Spleen (tissue), 7 donors: ENCODE measurements around the gene SLC23A2.

Experiments used
- CTCF ChIP-seq, 11 experiments: fragments of 200-600 bp in 7 of 11; fragments of 450-650 bp in 4 of 11; sonication (generic) in 4 of 11; IDR thresholded peaks in 8 of 11; conservative IDR thresholded peaks in 3 of 11; 1 replicate in 7 of 11; 2 replicates in 4 of 11; pipeline versions ENCODE4 v1.4.0 to v1.8.0; 2016 to 2021; ENCODE audit warnings: antibody characterized with exemption in 11 of 11, inconsistent platforms in 4 of 11, mild to moderate bottlenecking in 1 of 11
- POLR2A ChIP-seq, 3 donors: fragments of 450-650 bp; IDR thresholded peaks; one replicate each; pipeline ENCODE4 v1.5.1; 2017; ENCODE audit warnings: antibody characterized with exemption in 3 of 3, mild to moderate bottlenecking in 1 of 3
- POLR2AphosphoS5 ChIP-seq, 3 donors: sonication (generic); formaldehyde crosslinking; IDR thresholded peaks; one replicate each; pipeline ENCODE4 v1.5.1; 2017; ENCODE audit warnings: antibody characterized with exemption in 3 of 3
- donor health status: DM: no; HTN: no; CAD: no; lungs with moderate emphysema.
- donor health status: DM: no; HTN: no; CAD: no.
- donor health status: DM: no; HTN: no; CAD: no.

GRCh38 chr20:4855097-4855496 is 146.2 kb downstream of the SLC23A2 start:
- TF ChIP-seq POLR2AphosphoS5 (IDR thresholded peaks at IDR 0.05) (no peak), POLR2A (IDR thresholded peaks at IDR 0.05) (no peak), CTCF (IDR thresholded peaks at IDR 0.05 in 8 of 11, conservative IDR thresholded peaks at IDR 0.05 in 3 of 11) (no peak)
